LNCAP (cell line): ENCODE results near the gene DBX1.

Experiments used
- CTCF ChIP-seq: fragments of 450-650 bp; IDR thresholded peaks from 2 replicates; pipeline ENCODE4 v1.5.1; 2017; ENCODE audit warnings: mild to moderate bottlenecking

The DBX1 gene

GRCh38 chr11:20112291-20113148 is 47.8 kb downstream of the DBX1 start:
- no peak for TF ChIP-seq CTCF

- no peak for TF ChIP-seq CTCF
These were observed 48.4 kb downstream of the DBX1 start for GRCh38 chr11:20111871-20112270.

GRCh38 chr11:20110908-20111669 is 49.2 kb downstream of the DBX1 start:
- TF ChIP-seq CTCF, result peak; percentile 87

GRCh38 chr11:20109731-20110445 is 50.4 kb downstream of the DBX1 start:
- TF ChIP-seq CTCF, result no peak
